Thymus (tissue), 11 donors: ENCODE measurements around the gene HK1. TPM values are rescaled to one million over a fixed set of nuclear protein-coding genes. Genes with fewer than 3 reads are reported as not detected.

Experiments
- DNase-seq, 9 donors: peaks; one replicate each; pipeline ENCODE4 v3.0.0-alpha.2; 2013; ENCODE audit warnings: low spot score in 9 of 9, low read depth in 6 of 9, missing footprints in 1 of 9
- H3K27ac ChIP-seq, 2 donors: one replicate each; pipeline ENCODE4 v1.5.1; 2013; ENCODE audit warnings: control low read depth in 1 of 2, low read depth in 1 of 2, low read length in 1 of 2, mild to moderate bottlenecking in 1 of 2, moderate library complexity in 1 of 2
- H3K27me3 ChIP-seq, 2 donors: one replicate each; pipeline ENCODE4 v1.5.1; 2013; ENCODE audit warnings: low read length in 1 of 2; ENCODE audit not compliant: control insufficient read depth in 2 of 2, insufficient read depth in 1 of 2
- H3K36me3 ChIP-seq, 2 donors: one replicate each; pipeline ENCODE4 v1.5.1; 2013; ENCODE audit warnings: low read length in 1 of 2, mild to moderate bottlenecking in 1 of 2, moderate library complexity in 1 of 2; ENCODE audit not compliant: control insufficient read depth in 2 of 2, insufficient read depth in 2 of 2
- H3K4me1 ChIP-seq, 2 donors: one replicate each; pipeline ENCODE4 v1.5.1; 2013; ENCODE audit warnings: low read length in 2 of 2; ENCODE audit not compliant: control insufficient read depth in 2 of 2, insufficient read depth in 2 of 2
- H3K4me3 ChIP-seq, 2 donors: one replicate each; pipeline ENCODE4 v1.5.1; 2013; ENCODE audit warnings: low read length in 2 of 2, control low read depth in 1 of 2, mild to moderate bottlenecking in 1 of 2
- H3K9me3 ChIP-seq, 2 donors: one replicate each; pipeline ENCODE4 v1.5.1; 2013; ENCODE audit warnings: low read length in 1 of 2, mild to moderate bottlenecking in 1 of 2; ENCODE audit not compliant: control insufficient read depth in 2 of 2, insufficient read depth in 1 of 2
- WGBS: extraction: QIAGEN DNeasy Blood & Tissue Kit; methylation state at CpG from one replicate; pipeline ENCODE4 v1.1.7; 2013; 5-methylcytosine and 5-hydroxymethylcytosine counted together
- polyA plus RNA-seq: library from polyadenylated mRNA; stranded (reverse); fragments of 200-250 nt; gene quantifications from one replicate; pipeline ENCODE4 v1.2.3, GENCODE V29; 2013
- total RNA-seq: library from RNA; stranded (reverse); fragments of 120-200 nt; gene quantifications from one replicate; pipeline ENCODE4 v1.2.4, GENCODE V29; 2013
- donor health status: healthy.

The HK1 gene
- total and polyA plus RNA-seq, 2 donors: 33.7 to 52.6 TPM

DNA sequence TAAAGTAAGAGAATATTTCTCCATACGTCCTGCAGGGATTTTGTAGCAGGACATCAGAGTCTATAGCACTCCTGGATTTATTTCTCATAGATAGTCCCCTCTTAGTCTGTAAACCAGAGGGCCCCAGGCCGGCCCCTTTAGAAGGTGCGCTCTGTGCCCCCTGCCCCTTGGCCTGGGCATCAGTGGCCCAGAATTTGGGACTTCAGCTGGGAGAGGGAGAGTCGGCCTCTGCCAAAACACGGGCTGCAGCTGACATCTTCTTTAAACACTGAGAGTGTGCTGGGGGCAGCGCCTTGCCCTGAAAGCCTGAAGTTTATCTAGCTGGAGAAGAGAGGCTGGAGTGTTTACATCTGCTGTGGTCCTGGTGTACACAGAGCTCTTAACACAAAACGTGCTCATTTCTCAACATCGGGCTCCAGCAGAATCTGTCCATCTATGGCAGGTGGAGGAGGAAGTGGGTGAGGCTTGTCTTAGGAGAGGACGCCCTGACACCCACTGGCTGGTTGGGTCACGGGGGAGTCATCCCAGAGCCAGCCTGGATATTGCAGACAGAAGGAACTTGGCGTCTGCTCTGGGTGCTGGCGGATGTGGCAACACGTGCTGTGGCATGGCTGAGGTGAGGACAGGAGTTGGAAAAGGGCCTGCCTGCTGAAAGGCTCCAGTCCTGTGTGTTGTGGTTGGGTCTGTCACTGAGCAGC, 143.5 kb downstream of the HK1 start:
- DNase-seq: peak in 1 of 9 donors; percentile 46
- H3K4me1 ChIP-seq: peaks cover 17 to 39% of the 10 kb centered on the region in 2 donors
- WGBS: 82% methylated on average over 13 of the region's 13 CpGs

DNA sequence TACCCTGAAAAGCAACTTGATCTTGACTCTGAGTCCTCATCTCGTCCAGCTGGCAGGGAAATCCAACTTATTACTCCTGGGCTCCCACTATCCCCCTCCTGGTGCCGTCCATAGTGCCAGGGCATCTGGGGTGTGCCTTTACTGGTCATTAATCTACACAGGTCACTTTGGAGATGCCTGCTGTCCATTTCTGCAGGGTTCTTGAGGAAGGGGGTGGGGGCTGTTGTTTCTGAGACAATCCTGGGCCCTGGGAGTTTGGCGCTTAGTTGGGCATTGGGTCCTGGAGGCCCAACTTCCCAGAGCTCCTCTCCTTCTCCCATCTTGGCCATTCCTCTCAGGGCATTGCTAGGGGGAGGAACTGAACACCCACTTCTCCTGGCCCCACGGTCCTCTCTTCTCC, 144.4 kb downstream of the HK1 start:
- no peak overlapping the region for H3K27ac ChIP-seq
- DNase-seq: no peak
- WGBS: 94% methylated on average over 4 of the region's 4 CpGs

More for the DNA sequence above, 143.5 kb downstream of the HK1 start:
- Histone ChIP-seq H3K27me3 (no peaks in the 10 kb centered on the region), H3K36me3 (no peaks in the 10 kb centered on the region), H3K9me3 (no peaks in the 10 kb centered on the region), H3K4me3 (no peak overlapping the region), H3K27ac (no peak overlapping the region)

DNA sequence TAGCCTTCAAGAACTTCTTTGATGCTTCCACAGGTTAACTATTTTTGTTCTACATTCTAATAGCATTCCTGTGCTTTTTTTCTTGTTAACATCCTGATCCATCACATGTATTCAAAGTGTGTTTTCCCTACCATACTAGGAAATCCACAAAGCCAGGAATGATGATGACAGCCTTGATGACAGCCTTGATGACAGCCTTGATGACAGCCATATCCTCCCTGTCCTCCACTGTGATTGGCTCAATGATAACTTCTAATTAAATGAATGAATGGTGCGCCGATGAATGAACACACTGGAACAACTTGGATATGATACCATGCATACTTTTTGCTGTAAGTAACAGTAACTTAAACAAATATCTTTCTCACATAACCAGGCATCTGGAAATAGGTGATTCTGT, 146.7 kb downstream of the HK1 start:
- no peaks in the 10 kb centered on the region for H3K36me3 ChIP-seq
- peaks cover 17 to 62% of the 10 kb centered on the region in 2 donors for H3K4me1 ChIP-seq
- H3K4me3 ChIP-seq: no peak overlapping the region
- H3K27ac ChIP-seq: no peak overlapping the region
- WGBS: 98% methylated on average over 2 of the region's 2 CpGs
- no peak for DNase-seq
- H3K27me3 ChIP-seq: no peaks in the 10 kb centered on the region
- no peaks in the 10 kb centered on the region for H3K9me3 ChIP-seq

More for the DNA sequence above, 144.4 kb downstream of the HK1 start:
- no peaks in the 10 kb centered on the region for H3K9me3 ChIP-seq
- H3K36me3 ChIP-seq: no peaks in the 10 kb centered on the region
- peaks cover 17 to 47% of the 10 kb centered on the region in 2 donors for H3K4me1 ChIP-seq
- no peak overlapping the region for H3K4me3 ChIP-seq
- no peaks in the 10 kb centered on the region for H3K27me3 ChIP-seq

DNA sequence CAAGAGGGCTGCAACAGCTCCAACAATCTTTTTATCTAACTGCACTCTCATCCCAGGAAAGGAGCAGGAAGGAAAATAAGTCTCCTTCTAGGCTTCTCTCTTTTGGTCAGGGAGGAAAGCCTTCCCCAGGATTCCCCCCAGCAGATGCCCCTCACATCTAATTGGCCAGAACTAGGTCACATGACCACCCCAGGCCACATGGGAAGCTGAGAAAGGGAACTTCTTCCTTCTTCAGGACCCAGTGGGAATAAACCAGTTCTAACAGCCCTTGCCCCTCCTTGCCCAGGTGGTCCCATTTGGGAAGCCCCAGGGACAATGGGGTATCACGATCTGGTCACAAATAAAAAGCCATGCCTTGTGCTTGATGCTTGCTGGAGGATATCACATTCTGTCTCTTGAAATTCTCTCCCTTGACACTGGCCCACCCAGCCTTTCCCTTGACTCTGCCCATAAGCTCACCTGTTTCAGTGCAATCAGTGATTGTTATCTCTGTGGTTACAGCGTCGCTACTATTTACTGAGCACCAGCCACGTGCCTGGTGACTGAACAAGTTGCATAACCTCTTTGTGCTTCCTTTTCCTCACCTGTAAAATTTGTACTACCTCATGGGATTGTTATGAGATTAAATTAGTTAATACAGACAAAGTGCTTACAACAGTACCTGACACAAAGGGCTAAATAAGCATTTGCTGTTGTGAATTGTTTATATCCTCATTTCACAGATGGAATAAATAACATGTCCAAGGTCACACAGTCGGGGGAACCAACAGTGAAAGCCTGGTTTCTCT, 147.4 kb downstream of the HK1 start:
- H3K9me3 ChIP-seq: no peaks in the 10 kb centered on the region
- H3K36me3 ChIP-seq: no peaks in the 10 kb centered on the region
- peaks cover 17 to 62% of the 10 kb centered on the region in 2 donors for H3K4me1 ChIP-seq
- no peak overlapping the region for H3K4me3 ChIP-seq
- DNase-seq: peak in 3 of 9 donors; percentile 58 to 81 (median 63)
- no peaks in the 10 kb centered on the region for H3K27me3 ChIP-seq
- WGBS: 18% methylated on average over 5 of the region's 5 CpGs
- peak overlapping the region in 1 of 2 donors; percentile 77 for H3K27ac ChIP-seq

DNA sequence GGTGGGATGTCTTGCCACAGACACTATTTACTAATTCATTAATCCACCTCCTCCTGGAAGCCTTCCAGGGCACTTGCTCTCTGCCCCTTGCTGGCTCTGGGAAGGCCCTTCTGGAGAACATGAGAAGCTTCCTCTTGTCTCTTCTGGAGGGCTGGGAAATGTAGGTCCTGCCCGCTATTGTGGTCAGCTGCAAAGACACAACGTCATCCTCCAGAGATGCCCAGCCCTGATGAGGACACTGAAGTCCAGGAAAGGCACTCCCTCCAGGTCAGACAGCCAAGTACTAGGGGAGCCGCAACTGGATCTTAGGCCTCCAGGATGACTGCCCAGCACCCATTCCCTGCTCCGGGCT, 148.1 kb downstream of the HK1 start:
- DNase-seq: no peak
- no peaks in the 10 kb centered on the region for H3K27me3 ChIP-seq
- no peaks in the 10 kb centered on the region for H3K36me3 ChIP-seq
- H3K4me3 ChIP-seq: no peak overlapping the region
- H3K4me1 ChIP-seq: peaks cover 17 to 62% of the 10 kb centered on the region in 2 donors
- peak overlapping the region in 1 of 2 donors; percentile 77 for H3K27ac ChIP-seq
- 81% methylated on average over 4 of the region's 4 CpGs for WGBS
- no peaks in the 10 kb centered on the region for H3K9me3 ChIP-seq

DNA sequence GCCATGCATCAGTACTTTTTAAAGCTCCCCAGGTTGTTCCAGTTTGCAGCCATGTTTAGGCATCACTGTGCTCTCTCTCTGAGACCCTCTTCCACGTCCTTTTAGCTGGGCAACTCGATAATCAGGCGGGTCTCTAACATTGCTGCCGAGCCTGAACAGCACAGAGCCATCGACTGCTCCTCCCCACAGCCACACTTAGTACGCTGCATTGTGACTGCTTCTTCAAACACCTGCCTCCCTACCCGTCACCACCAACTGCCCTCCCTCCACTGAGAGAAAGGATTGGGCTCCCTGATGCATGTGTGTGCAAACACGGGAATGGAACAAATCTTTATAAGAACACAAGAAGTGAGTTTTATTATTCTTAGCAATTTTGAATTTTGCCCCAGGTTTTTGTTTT, 149.9 kb downstream of the HK1 start:
- WGBS: 54% methylated on average over 8 of the region's 8 CpGs
- H3K36me3 ChIP-seq: no peaks in the 10 kb centered on the region
- peak in 2 of 9 donors; percentile 51 to 79 for DNase-seq
- H3K27me3 ChIP-seq: no peaks in the 10 kb centered on the region
- peak overlapping the region in 1 of 2 donors; percentile 69 for H3K27ac ChIP-seq
- H3K4me3 ChIP-seq: no peak overlapping the region
- peaks cover 17 to 53% of the 10 kb centered on the region in 2 donors for H3K4me1 ChIP-seq
- H3K9me3 ChIP-seq: no peaks in the 10 kb centered on the region

DNA sequence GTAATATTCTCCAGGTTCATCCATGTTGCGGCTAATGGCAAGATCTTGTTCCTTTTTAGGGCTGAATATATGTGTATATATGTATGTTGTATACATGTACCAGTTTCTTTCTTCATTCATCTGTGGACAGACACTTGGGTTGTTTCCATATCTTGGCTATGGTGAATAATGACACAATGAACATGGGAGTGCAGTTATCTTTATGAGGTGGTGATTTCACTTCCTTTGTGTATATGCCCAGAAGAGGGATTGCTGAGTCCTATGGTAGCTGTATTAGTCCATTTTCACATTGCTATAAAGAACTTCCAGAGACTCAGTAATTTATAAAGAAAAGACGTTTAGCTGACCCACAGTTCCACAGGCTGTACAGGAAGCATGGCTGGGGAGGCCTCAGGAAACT, 155.9 kb downstream of the HK1 start:
- Histone ChIP-seq H3K36me3 (no peaks in the 10 kb centered on the region), H3K27me3 (no peaks in the 10 kb centered on the region), H3K4me1 (peaks cover 0 to 3% of the 10 kb centered on the region in 2 donors), H3K27ac (no peak overlapping the region), H3K4me3 (no peak overlapping the region), H3K9me3 (peaks cover 0 to 10% of the 10 kb centered on the region in 2 donors)
- DNase-seq: no peak
- WGBS: 91% methylated on average over 2 of the region's 2 CpGs

DNA sequence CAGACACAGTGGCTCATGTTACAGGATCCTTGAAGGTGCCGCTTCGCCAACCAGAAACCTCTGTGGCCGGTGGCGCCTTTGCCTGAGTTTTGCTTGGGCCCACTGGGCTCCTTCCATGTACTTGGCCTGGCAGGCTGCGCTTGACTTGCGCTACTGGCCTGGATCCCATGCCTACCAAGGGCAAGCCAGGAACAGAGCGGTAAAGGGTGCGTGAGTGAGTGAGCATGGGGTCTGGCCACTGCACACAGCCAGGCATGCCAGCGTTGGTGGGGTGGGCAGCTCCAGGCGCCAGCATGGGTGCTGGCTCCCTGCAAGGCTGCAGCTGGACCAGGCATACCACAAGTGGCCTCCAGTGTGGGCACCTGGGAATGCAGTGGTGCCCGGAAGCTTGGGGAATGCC, 156.6 kb downstream of the HK1 start:
- DNase-seq: no peak
- Histone ChIP-seq H3K4me3 (no peak overlapping the region), H3K4me1 (peaks cover 0 to 5% of the 10 kb centered on the region in 2 donors), H3K27ac (no peak overlapping the region), H3K27me3 (no peaks in the 10 kb centered on the region), H3K36me3 (no peaks in the 10 kb centered on the region), H3K9me3 (peaks cover 0 to 10% of the 10 kb centered on the region in 2 donors)
- over 99% methylated on average over 11 of the region's 11 CpGs for WGBS

DNA sequence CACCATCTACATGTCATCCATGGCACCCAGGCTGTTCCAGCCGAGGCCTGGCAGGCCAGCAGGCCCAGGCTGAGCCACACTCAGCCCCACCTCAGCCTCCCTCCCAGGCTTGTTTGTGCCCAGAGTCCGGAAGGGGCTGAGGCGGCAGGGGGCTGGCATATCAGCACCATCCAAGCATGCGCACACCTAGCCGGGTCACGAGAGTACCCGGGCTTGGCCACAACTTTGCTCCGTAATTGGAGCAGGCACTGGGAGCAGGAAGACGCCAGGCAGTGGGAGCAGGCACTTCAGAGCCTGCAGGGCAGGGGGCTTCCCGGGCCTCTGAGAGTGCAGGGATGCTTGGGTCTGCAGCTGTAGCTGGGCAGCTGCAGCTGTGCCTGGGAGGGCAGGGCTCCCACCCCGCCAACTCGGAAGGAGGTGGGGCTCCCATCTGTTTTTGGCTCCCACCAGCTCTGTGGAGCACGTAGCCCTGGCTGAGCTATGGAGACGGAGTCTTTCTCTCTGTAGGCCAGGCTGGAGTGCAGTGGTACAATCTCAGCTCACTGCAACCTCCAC, 157.7 kb downstream of the HK1 start:
- H3K36me3 ChIP-seq: no peaks in the 10 kb centered on the region
- WGBS: 90% methylated on average over 14 of the region's 14 CpGs
- no peak for DNase-seq
- peaks cover 0 to 10% of the 10 kb centered on the region in 2 donors for H3K9me3 ChIP-seq
- no peak overlapping the region for H3K4me3 ChIP-seq
- H3K27ac ChIP-seq: no peak overlapping the region
- no peaks in the 10 kb centered on the region for H3K27me3 ChIP-seq
- peaks cover 0 to 5% of the 10 kb centered on the region in 2 donors for H3K4me1 ChIP-seq
